ENCODE data around the gene OCA2.

The OCA2 gene

GRCh38 chr15:27873828-27874227 lies 225.3 kb downstream of the OCA2 start:
- Histone ChIP-seq H3K27me3 (ENCODE audit: insufficient read depth, low read length, poor library complexity, severe bottlenecking) (no peaks in the 10 kb centered on the region), H3K9ac (ENCODE audit: low read depth, low read length, poor library complexity, severe bottlenecking) (no peak overlapping the region), H3K79me2 (ENCODE audit: insufficient read depth, low read length) (no peaks in the 10 kb centered on the region), H3K36me3 (ENCODE audit: insufficient read depth, low read length) (no peaks in the 10 kb centered on the region), H3K9me2 (replicated peaks; ENCODE audit: low read depth, low read length) (no peaks in the 10 kb centered on the region), H3K4me1 (ENCODE audit: insufficient read depth, low read length, poor library complexity, severe bottlenecking) (no peaks in the 10 kb centered on the region), H3K4me2 (ENCODE audit: low read depth, low read length, poor library complexity, severe bottlenecking) (no peak overlapping the region), H3F3A (ENCODE audit: low read depth) (no peaks in the 10 kb centered on the region; the same call in 1 of the 2 replicates), H2AFZ (ENCODE audit: low read length) (no peak overlapping the region), H3K4me3 (ENCODE audit: low read length, poor library complexity, severe bottlenecking) (no peak overlapping the region), H4K20me1 (ENCODE audit: insufficient read depth, low read length, poor library complexity, severe bottlenecking) (no peaks in the 10 kb centered on the region), H3K9me3 (ENCODE audit: insufficient read depth, low read depth, low read length) (no peaks in the 10 kb centered on the region)
- no peak for TF ChIP-seq CTCF (conservative IDR thresholded peaks at IDR 0.05; ENCODE audit: low read length)
- TF ChIP-seq EZH2phosphoT487 (IDR thresholded peaks at IDR 0.05; ENCODE audit: borderline replicate concordance), result no peak

DNA sequence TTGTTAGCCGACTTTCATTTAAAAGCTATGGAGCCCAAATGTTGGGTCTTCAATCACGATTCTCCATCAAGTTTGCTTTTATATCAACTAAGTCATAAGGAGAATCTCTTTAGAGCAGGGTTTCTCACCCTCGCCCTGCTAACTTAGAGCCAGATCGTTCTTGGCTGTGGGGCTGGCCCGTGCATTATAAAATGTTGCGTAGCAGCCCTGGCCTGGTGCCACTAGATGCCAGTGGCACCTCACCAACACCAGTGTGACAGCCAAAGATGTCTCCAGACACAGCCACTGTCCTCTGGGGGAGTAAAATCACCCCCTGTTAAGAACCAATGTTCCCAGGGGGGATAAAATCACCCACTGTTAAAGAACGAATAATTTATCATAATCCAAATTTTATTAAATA lies 226.1 kb downstream of the OCA2 start:
- no peak for TF ChIP-seq EZH2phosphoT487 (IDR thresholded peaks at IDR 0.05; ENCODE audit: borderline replicate concordance)
- Histone ChIP-seq H3K9me3 (ENCODE audit: insufficient read depth, low read depth, low read length) (no peaks in the 10 kb centered on the region), H3F3A (ENCODE audit: low read depth) (no peaks in the 10 kb centered on the region; the same call in 1 of the 2 replicates), H3K36me3 (ENCODE audit: insufficient read depth, low read length) (no peaks in the 10 kb centered on the region), H3K4me2 (ENCODE audit: low read depth, low read length, poor library complexity, severe bottlenecking) (no peak overlapping the region), H2AFZ (ENCODE audit: low read length) (no peak overlapping the region), H3K27me3 (ENCODE audit: insufficient read depth, low read length, poor library complexity, severe bottlenecking) (no peaks in the 10 kb centered on the region), H3K79me2 (ENCODE audit: insufficient read depth, low read length) (no peaks in the 10 kb centered on the region), H3K4me3 (ENCODE audit: low read length, poor library complexity, severe bottlenecking) (no peak overlapping the region), H4K20me1 (ENCODE audit: insufficient read depth, low read length, poor library complexity, severe bottlenecking) (no peaks in the 10 kb centered on the region), H3K9ac (ENCODE audit: low read depth, low read length, poor library complexity, severe bottlenecking) (no peak overlapping the region), H3K4me1 (ENCODE audit: insufficient read depth, low read length, poor library complexity, severe bottlenecking) (no peaks in the 10 kb centered on the region), H3K9me2 (replicated peaks; ENCODE audit: low read depth, low read length) (no peaks in the 10 kb centered on the region)

GRCh38 chr15:27872355-27872754 lies 226.8 kb downstream of the OCA2 start:
- no peaks in the 10 kb centered on the region for H4K20me1 ChIP-seq (ENCODE audit: insufficient read depth, low read length, poor library complexity, severe bottlenecking)
- H3K4me3 ChIP-seq (ENCODE audit: low read length, poor library complexity, severe bottlenecking), result no peak overlapping the region
- no peak overlapping the region for H3K4me2 ChIP-seq (ENCODE audit: low read depth, low read length, poor library complexity, severe bottlenecking)
- TF ChIP-seq CTCF (conservative IDR thresholded peaks at IDR 0.05; ENCODE audit: low read length), result no peak
- TF ChIP-seq EZH2phosphoT487 (IDR thresholded peaks at IDR 0.05; ENCODE audit: borderline replicate concordance), result no peak
- H3K79me2 ChIP-seq (ENCODE audit: insufficient read depth, low read length), result no peaks in the 10 kb centered on the region
- H3K36me3 ChIP-seq (ENCODE audit: insufficient read depth, low read length), result no peaks in the 10 kb centered on the region
- no peaks in the 10 kb centered on the region for H3K9me3 ChIP-seq (ENCODE audit: insufficient read depth, low read depth, low read length)
- no peaks in the 10 kb centered on the region for H3K9me2 ChIP-seq (replicated peaks; ENCODE audit: low read depth, low read length)
- H3K9ac ChIP-seq (ENCODE audit: low read depth, low read length, poor library complexity, severe bottlenecking), result no peak overlapping the region
- H3K4me1 ChIP-seq (ENCODE audit: insufficient read depth, low read length, poor library complexity, severe bottlenecking), result no peaks in the 10 kb centered on the region
- no peaks in the 10 kb centered on the region for H3K27me3 ChIP-seq (ENCODE audit: insufficient read depth, low read length, poor library complexity, severe bottlenecking)
- H3F3A ChIP-seq (ENCODE audit: low read depth), result no peaks in the 10 kb centered on the region; the same call in 1 of the 2 replicates
- no peak overlapping the region for H2AFZ ChIP-seq (ENCODE audit: low read length)

- H3K27me3 ChIP-seq (ENCODE audit: insufficient read depth, low read length, poor library complexity, severe bottlenecking), result no peaks in the 10 kb centered on the region
- H3K4me2 ChIP-seq (ENCODE audit: low read depth, low read length, poor library complexity, severe bottlenecking), result no peak overlapping the region
- H3K36me3 ChIP-seq (ENCODE audit: insufficient read depth, low read length), result no peaks in the 10 kb centered on the region
- H3K9me2 ChIP-seq (replicated peaks; ENCODE audit: low read depth, low read length), result no peaks in the 10 kb centered on the region
- H4K20me1 ChIP-seq (ENCODE audit: insufficient read depth, low read length, poor library complexity, severe bottlenecking), result no peaks in the 10 kb centered on the region
- H3K4me1 ChIP-seq (ENCODE audit: insufficient read depth, low read length, poor library complexity, severe bottlenecking), result no peaks in the 10 kb centered on the region
- no peak overlapping the region for H3K4me3 ChIP-seq (ENCODE audit: low read length, poor library complexity, severe bottlenecking)
- H2AFZ ChIP-seq (ENCODE audit: low read length), result no peak overlapping the region
- H3F3A ChIP-seq (ENCODE audit: low read depth), result no peaks in the 10 kb centered on the region; the same call in 1 of the 2 replicates
- no peaks in the 10 kb centered on the region for H3K9me3 ChIP-seq (ENCODE audit: insufficient read depth, low read depth, low read length)
- no peaks in the 10 kb centered on the region for H3K79me2 ChIP-seq (ENCODE audit: insufficient read depth, low read length)
- TF ChIP-seq CTCF (conservative IDR thresholded peaks at IDR 0.05; ENCODE audit: low read length), result no peak
- TF ChIP-seq EZH2phosphoT487 (IDR thresholded peaks at IDR 0.05; ENCODE audit: borderline replicate concordance), result no peak
- H3K9ac ChIP-seq (ENCODE audit: low read depth, low read length, poor library complexity, severe bottlenecking), result no peak overlapping the region
Observed at GRCh38 chr15:27871902-27872260, 227.2 kb downstream of the OCA2 start.

Data from Loucy (cell line).